ENCODE results near the gene ITGA3.

GRCh38 chr17:50093807-50094206, 37.9 kb downstream of the ITGA3 start:
- TF ChIP-seq EZH2 (IDR thresholded peaks at IDR 0.05; ENCODE audit: insufficient read depth, poor library complexity, severe bottlenecking) (no peak), EZH2phosphoT487 (IDR thresholded peaks at IDR 0.05; ENCODE audit: insufficient read depth, low read depth) (no peak)
